Heart right ventricle (tissue), 16 donors: ENCODE measurements around the gene DNAJB2. TPM values are rescaled to one million over a fixed set of nuclear protein-coding genes. Genes with fewer than 3 reads are reported as not detected.
"Not testable (repeated sequence)": the region's sequence is repeated elsewhere in the genome, so short reads cannot be mapped to it uniquely, and the experiment has no call there.

Source experiments
- ATAC-seq, 8 donors: fragments of 200-7000 bp; cut with Tn5 transposase; one replicate each; pipeline ENCODE4 v1.9.1; 2020; ENCODE audit warnings: mild to moderate bottlenecking in 8 of 8, moderate library complexity in 8 of 8, moderate number of reproducible peaks in 1 of 8
- DNase-seq, 2 donors: peaks; one replicate each; pipeline ENCODE4 v3.0.0-alpha.2; 2020
- H3K27ac ChIP-seq, 10 donors: fragments of 200-600 bp; sonication (generic) in 2 of 10; one replicate each; pipeline versions ENCODE4 v1.5.0 to v1.8.0; 2020 to 2022; ENCODE audit warnings: mild to moderate bottlenecking in 3 of 10
- H3K27me3 ChIP-seq, 7 donors: fragments of 200-600 bp; one replicate each; pipeline ENCODE4 v1.8.0; 2021 to 2022; ENCODE audit warnings: mild to moderate bottlenecking in 2 of 7
- H3K36me3 ChIP-seq, 9 donors: fragments of 200-600 bp; sonication (generic) in 1 of 9; one replicate each; pipeline versions ENCODE4 v1.5.0 to v1.8.0; 2020 to 2022; ENCODE audit warnings: mild to moderate bottlenecking in 2 of 9
- H3K4me1 ChIP-seq, 9 donors: fragments of 200-600 bp; sonication (generic) in 1 of 9; one replicate each; pipeline versions ENCODE4 v1.5.0 to v1.8.0; 2020 to 2022; ENCODE audit warnings: mild to moderate bottlenecking in 4 of 9
- H3K4me3 ChIP-seq, 10 donors: fragments of 200-600 bp; sonication (generic) in 2 of 10; one replicate each; pipeline versions ENCODE4 v1.5.0 to v1.8.0; 2020 to 2022; ENCODE audit warnings: mild to moderate bottlenecking in 7 of 10, moderate library complexity in 2 of 10
- H3K9me3 ChIP-seq, 11 donors: fragments of 200-600 bp in 10 of 11; sonication (generic) in 2 of 11; one replicate each; pipeline versions ENCODE4 v1.5.0 to v1.8.0; 2013 to 2022; ENCODE audit warnings: mild to moderate bottlenecking in 2 of 11, control low read depth in 1 of 11, moderate library complexity in 1 of 11
- WGBS, 2 donors: extraction: QIAGEN DNeasy Blood & Tissue Kit; methylation state at CpG; one replicate each; pipeline ENCODE4 v1.1.7; 2013; ENCODE audit warnings: inconsistent platforms in 1 of 2; 5-methylcytosine and 5-hydroxymethylcytosine counted together
- intact Hi-C, 10 donors: fragments of 100-400 bp; cut with DNase I; formaldehyde crosslinking; loops; one replicate each; pipeline versions ENCODE4 v1.11.1 to v1.14.2; 2022
- polyA plus RNA-seq, 2 donors: library from polyadenylated mRNA; stranded (reverse); fragments of 200-250 nt; gene quantifications; one replicate each; pipeline ENCODE4 v1.2.3, GENCODE V29; 2013
- total RNA-seq, 10 donors: library from RNA; stranded (reverse); fragmentation: NEBNext Ultra II Directional in 3 of 10; extraction: Animal tissue kit (Norgen Biotek cat#: 25700) in 3 of 10; gene quantifications; one replicate each; pipeline versions ENCODE4 v1.2.1 to v1.2.4, GENCODE V29; 2021 to 2023
- TF ChIP-seq, protein P1 (sequence below), 9 donors: fragments of 200-600 bp; sonication (generic) in 2 of 9; IDR thresholded peaks; one replicate each; pipeline versions ENCODE4 v1.5.0 to v1.8.0; 2021 to 2022; ENCODE audit warnings: antibody characterized with exemption in 9 of 9, mild to moderate bottlenecking in 5 of 9, moderate library complexity in 1 of 9
- donor health status: Arrhythmogenic right ventricular cardiomyopathy.
- donor health status: ischemic (EF 13 %, LVEDD 7.1; RV severe dilation, severe dysfunction).
- donor health status: healthy with polysubstance abuse.
- donor health status: DM: no; HTN: yes; CAD: no.
- donor health status: DM: no; HTN: no; CAD: no.
- donor health status: ischemic (EF 25% LVEDD 6.9; RV normal size, moderate dysfunction).
- donor health status: ischemic (EF 25% LVEDD 5.7; RV mildly dilated, moderate dysfunction).
- donor health status: healthy.
- donor health status: DM: yes; HTN: yes; CAD: no.
- donor health status: Ischemic cardiomyopathy.
- donor health status: ischemic (EF 35%, LVEDD 5.7; RV mildly dilated, moderate dysfunction).
- donor health status: nonischemic (EF 11% LVEDD 7.7; RV severe dilation, severe dysfunction).
- donor health status: DM: yes; HTN: yes; CAD: no.
- donor health status: PGD.
- donor health status: ischemic (EF 29% LVEDD 5.4; RV normal size, mild dysfunction).
- donor health status: nonischemic (EF 23%, LVEDD 6.1; RV moderate dilation, normal function).

The DNAJB2 gene
- total and polyA plus RNA-seq, 12 donors, result 55.6 to 148 (median 83.1) TPM

DNA sequence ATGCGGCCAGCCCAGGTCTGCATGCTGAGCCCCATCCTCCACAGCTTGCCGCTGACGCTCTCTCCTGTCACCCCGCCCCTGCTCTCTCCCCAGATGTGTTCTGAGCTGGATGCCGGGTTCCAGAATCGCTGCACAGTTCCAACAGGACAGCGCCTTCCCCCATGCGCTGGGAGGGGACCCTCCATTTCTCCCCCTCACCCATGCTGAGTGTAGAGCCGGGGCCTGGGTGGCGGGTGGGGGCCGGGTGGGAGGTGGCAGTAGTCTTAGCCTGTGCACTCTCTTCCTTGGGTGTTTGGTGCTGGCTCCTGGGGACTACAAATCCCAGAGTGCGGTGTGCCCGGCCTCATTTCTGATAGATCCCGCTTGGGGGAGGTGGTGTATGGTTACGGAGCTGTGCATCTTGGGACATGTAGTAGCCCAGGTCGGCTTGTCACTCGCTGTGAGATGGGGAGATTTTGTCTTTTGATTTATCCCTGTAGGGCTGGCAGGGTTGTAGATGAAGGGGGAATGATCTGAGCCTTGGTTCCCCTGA, 6.8 kb downstream of the DNAJB2 start:
- TF ChIP-seq, protein P1, sequence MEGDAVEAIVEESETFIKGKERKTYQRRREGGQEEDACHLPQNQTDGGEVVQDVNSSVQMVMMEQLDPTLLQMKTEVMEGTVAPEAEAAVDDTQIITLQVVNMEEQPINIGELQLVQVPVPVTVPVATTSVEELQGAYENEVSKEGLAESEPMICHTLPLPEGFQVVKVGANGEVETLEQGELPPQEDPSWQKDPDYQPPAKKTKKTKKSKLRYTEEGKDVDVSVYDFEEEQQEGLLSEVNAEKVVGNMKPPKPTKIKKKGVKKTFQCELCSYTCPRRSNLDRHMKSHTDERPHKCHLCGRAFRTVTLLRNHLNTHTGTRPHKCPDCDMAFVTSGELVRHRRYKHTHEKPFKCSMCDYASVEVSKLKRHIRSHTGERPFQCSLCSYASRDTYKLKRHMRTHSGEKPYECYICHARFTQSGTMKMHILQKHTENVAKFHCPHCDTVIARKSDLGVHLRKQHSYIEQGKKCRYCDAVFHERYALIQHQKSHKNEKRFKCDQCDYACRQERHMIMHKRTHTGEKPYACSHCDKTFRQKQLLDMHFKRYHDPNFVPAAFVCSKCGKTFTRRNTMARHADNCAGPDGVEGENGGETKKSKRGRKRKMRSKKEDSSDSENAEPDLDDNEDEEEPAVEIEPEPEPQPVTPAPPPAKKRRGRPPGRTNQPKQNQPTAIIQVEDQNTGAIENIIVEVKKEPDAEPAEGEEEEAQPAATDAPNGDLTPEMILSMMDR (IDR thresholded peaks at IDR 0.05), result no peak
- DNase-seq, result no peak
- 68 to 70% methylated on average over 17 of the region's 17 CpGs for WGBS, 2 donors
- peak overlapping the region in 4 of 10 donors; percentile 10 to 50 (median 25) for H3K27ac ChIP-seq
- no peak overlapping the region for H3K4me3 ChIP-seq
- peaks cover 0 to 59% (median 43%) of the 10 kb centered on the region in 9 donors for H3K36me3 ChIP-seq
- no peaks in the 10 kb centered on the region for H3K27me3 ChIP-seq
- no peaks in the 10 kb centered on the region for H3K9me3 ChIP-seq
- ATAC-seq, result peak; percentile 6 to 46 (median 34)
- intact Hi-C loops, result no loop called here
- peaks cover 0 to 47% (median 2%) of the 10 kb centered on the region in 9 donors for H3K4me1 ChIP-seq

DNA sequence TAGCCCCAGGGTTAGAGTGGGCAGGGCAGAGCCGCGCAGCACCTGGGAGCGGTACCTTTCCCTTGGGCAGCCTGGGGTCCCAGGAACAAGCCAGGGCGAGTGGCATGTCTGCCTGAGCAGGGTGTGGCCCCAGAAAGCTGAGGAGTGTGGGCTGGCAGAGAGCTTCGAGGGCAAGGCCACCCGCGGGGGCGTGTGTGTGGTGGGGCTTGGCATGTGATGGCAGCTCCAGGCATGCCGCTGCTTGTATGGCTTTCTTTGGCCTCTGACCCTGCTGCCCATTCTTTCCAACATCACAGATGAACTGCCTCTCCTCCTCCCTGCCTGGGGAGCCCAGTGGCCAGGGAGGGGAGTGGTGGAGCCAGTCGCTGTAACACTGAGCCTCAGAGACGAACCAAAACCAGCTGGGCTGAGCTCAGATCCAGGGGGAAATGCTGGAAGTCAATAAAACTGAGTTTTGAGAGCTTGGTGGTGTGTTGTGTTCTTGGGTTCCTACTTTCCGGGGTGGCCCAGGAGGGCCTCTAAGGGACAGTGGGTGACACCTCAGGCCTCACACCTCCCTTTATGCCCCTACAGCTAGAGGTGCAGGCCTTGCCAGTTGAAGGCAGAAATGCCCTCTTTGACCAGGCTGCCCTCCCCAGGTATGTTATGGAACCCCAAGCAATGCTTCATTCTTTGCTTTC, 7.4 kb downstream of the DNAJB2 start:
- H3K27me3 ChIP-seq, result no peaks in the 10 kb centered on the region
- DNase-seq, result no peak
- intact Hi-C loops, result no loop called here
- TF ChIP-seq, protein P1 (IDR thresholded peaks at IDR 0.05), result no peak
- H3K4me1 ChIP-seq, result peaks cover 0 to 43% (median 0%) of the 10 kb centered on the region in 9 donors
- no peaks in the 10 kb centered on the region for H3K9me3 ChIP-seq
- H3K4me3 ChIP-seq, result no peak overlapping the region
- ATAC-seq, result no peak
- H3K27ac ChIP-seq, result peak overlapping the region in 4 of 10 donors; percentile 10 to 25 (median 20)
- WGBS, 2 donors, result 82% methylated on average over 12 of the region's 12 CpGs
- peaks cover 0 to 53% (median 39%) of the 10 kb centered on the region in 9 donors for H3K36me3 ChIP-seq

DNA sequence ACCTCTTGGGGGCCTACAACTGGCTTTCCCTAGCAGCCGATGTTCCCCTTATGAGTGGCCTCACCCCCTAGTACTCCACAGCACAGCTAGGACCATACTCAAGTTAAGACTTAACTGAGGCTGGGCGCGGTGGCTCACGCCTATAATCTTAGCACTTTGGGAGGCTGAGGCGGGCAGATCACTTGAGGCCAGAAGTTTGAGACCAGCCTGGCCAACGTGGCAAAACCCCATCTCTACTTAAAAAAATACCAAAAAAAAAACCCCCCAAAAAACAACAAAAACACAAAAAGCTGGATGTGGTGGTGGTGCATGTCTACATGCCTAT, 7.9 kb downstream of the DNAJB2 start:
- ATAC-seq, H3K4me3 ChIP-seq, DNase-seq, H3K9me3 ChIP-seq, intact Hi-C loops, H3K27me3 ChIP-seq: not testable (repeated sequence)
- Histone ChIP-seq H3K27ac (peak overlapping the region in 2 of 10 donors; percentile 25), H3K4me1 (peaks cover 0 to 38% (median 0%) of the 10 kb centered on the region in 9 donors), H3K36me3 (peaks cover 0 to 48% (median 34%) of the 10 kb centered on the region in 9 donors)
- WGBS, 2 donors, result 83 to 92% methylated on average over 6 of the region's 6 CpGs

DNA sequence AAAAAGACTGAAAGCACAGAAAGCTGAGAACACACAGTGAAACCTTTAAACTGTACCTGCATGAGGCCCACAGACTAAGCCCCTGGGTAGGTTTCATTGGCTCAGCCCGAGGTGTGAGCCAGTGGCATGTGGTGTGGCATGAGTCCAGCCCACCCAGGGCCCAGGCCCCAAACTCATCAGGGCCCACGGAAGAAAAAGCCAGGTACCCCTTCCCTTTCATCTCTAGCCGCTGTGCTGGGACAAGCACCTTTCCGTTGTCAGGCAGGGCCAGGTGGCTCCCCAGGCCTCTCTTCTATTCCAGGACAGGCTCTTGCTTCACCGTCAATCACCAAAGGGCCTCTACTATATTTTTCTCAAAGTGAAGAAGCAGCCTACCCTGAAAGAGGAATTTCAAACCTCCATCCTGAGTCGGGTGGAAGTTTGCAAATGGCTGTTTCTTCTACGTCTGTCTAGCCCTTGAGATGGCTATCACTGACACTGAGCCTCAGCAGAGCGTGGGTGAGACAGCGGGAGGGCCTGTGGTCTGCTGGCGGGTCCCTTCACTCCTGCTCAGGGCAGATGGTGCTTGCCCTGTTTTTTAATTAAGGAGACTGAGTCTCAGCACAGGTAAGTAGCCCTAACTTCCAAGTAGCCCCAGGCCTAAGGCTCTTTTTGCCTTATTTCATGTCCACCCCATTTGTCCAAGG, 8.6 kb downstream of the DNAJB2 start:
- ATAC-seq, result no peak
- intact Hi-C loops, result no loop called here

More for the DNA sequence above, 8.6 kb downstream of the DNAJB2 start:
- Histone ChIP-seq H3K4me1 (peaks cover 0 to 31% (median 0%) of the 10 kb centered on the region in 9 donors), H3K27me3 (no peaks in the 10 kb centered on the region), H3K36me3 (peaks cover 0 to 42% (median 28%) of the 10 kb centered on the region in 9 donors), H3K27ac (peak overlapping the region in 1 of 10 donors; percentile 25), H3K9me3 (no peaks in the 10 kb centered on the region), H3K4me3 (no peak overlapping the region)
- TF ChIP-seq, protein P1 (IDR thresholded peaks at IDR 0.05), result no peak
- no peak for DNase-seq
- 80% methylated on average over 10 of the region's 10 CpGs for WGBS, 2 donors
